H1 (cell line): ENCODE measurements around the gene CEP89. TPM values are rescaled to one million over a fixed set of nuclear protein-coding genes. Genes with fewer than 3 reads are reported as not detected.

Experiments used
- CTCF ChIA-PET: fragments of 300-600 bp; sonication (Branson Sonifier 250); formaldehyde crosslinking; loops from one replicate; lab custom pipeline; 2021; ENCODE audit not compliant: partially characterized antibody; lab: Charles Lee
- POLR2A ChIA-PET: fragments of 300-600 bp; sonication (Branson Sonifier 250); formaldehyde crosslinking; loops from one replicate; lab custom pipeline; 2021; ENCODE audit warnings: inconsistent platforms; ENCODE audit not compliant: partially characterized antibody; lab: Charles Lee
- DNase-seq, 2 experiments: peaks; one replicate each; pipeline versions ENCODE4 v3.0.0 to v3.0.0-alpha.2; 2010 to 2022; ENCODE audit warnings: low spot score in 2 of 2, low read depth in 1 of 2, mixed read lengths in 1 of 2
- FAIRE-seq: peaks from 2 replicates; lab custom pipeline; 2011; peaks lifted over from hg19 to GRCh38; lab: Jason Lieb, UNC
- H2AFZ ChIP-seq: 2 replicates; pipeline ENCODE4 v1.8.1; 2012; ENCODE audit warnings: low read length, inconsistent platforms
- H2AK5ac ChIP-seq: 2 replicates; pipeline ENCODE4 v1.6.1; 2013; ENCODE audit warnings: low read depth, low read length
- H2BK120ac ChIP-seq: replicated peaks from 2 replicates; pipeline ENCODE3; 2013; ENCODE audit warnings: low read depth, low read length, inconsistent platforms
- H2BK12ac ChIP-seq: 2 replicates; pipeline ENCODE4 v1.6.1; 2013; ENCODE audit warnings: low read depth, low read length
- H2BK15ac ChIP-seq: 2 replicates; pipeline ENCODE4 v1.6.1; 2013; ENCODE audit warnings: low read length
- H2BK20ac ChIP-seq: 2 replicates; pipeline ENCODE4 v1.6.1; 2013; ENCODE audit warnings: low read length
- H2BK5ac ChIP-seq: 2 replicates; pipeline ENCODE4 v1.6.1; 2013; ENCODE audit warnings: low read depth, low read length
- H3K14ac ChIP-seq: 2 replicates; pipeline ENCODE4 v1.6.1; 2013; ENCODE audit warnings: inconsistent platforms; ENCODE audit not compliant: insufficient read length
- H3K18ac ChIP-seq: 2 replicates; pipeline ENCODE4 v1.6.1; 2013; ENCODE audit warnings: low read length; ENCODE audit errors: extremely low read depth
- H3K23ac ChIP-seq: 2 replicates; pipeline ENCODE4 v1.6.1; 2013; ENCODE audit warnings: inconsistent platforms; ENCODE audit not compliant: insufficient read length
- H3K23me2 ChIP-seq: 2 replicates; pipeline ENCODE4 v1.6.1; 2013; ENCODE audit warnings: low read depth, low read length
- H3K27ac ChIP-seq: 2 replicates; pipeline ENCODE4 v1.6.1; 2011; ENCODE audit warnings: low read depth, low read length, inconsistent platforms
- H3K27me3 ChIP-seq, 4 experiments: replicated peaks in 1 of 4; 1 replicate in 1 of 4; 2 replicates in 3 of 4; pipeline versions ENCODE4 v1.6.1 to v1.8.1; 2011 to 2013; ENCODE audit warnings: low read length in 3 of 4, mild to moderate bottlenecking in 3 of 4, inconsistent platforms in 2 of 4, mixed read lengths in 2 of 4, moderate library complexity in 1 of 4; ENCODE audit not compliant: control insufficient read depth in 3 of 4, insufficient read depth in 3 of 4; ENCODE audit errors: extremely low read depth in 1 of 4
- H3K36me3 ChIP-seq, 4 experiments: 2 replicates each; pipeline versions ENCODE4 v1.6.1 to v1.8.1; 2011 to 2013; ENCODE audit warnings: mild to moderate bottlenecking in 4 of 4, low read length in 3 of 4, moderate library complexity in 2 of 4, control low read depth in 1 of 4, inconsistent platforms in 1 of 4; ENCODE audit not compliant: insufficient read depth in 4 of 4, control insufficient read depth in 2 of 4
- H3K4ac ChIP-seq: replicated peaks from 2 replicates; pipeline ENCODE3; 2013; ENCODE audit warnings: low read length, low read depth, mixed read lengths, inconsistent platforms; ENCODE audit not compliant: insufficient read length
- H3K4me1 ChIP-seq, 4 experiments: replicated peaks in 1 of 4; 1 replicate in 1 of 4; 2 replicates in 3 of 4; pipeline versions ENCODE4 v1.6.1 to v1.8.1; 2011 to 2013; ENCODE audit warnings: low read length in 3 of 4, inconsistent platforms in 2 of 4, mixed read lengths in 1 of 4; ENCODE audit not compliant: insufficient read depth in 4 of 4, control insufficient read depth in 3 of 4
- H3K4me2 ChIP-seq, 2 experiments: 2 replicates each; pipeline versions ENCODE4 v1.6.1 to v1.8.1; 2011 to 2013; ENCODE audit warnings: low read depth in 2 of 2, low read length in 2 of 2, control low read depth in 1 of 2, inconsistent platforms in 1 of 2, mild to moderate bottlenecking in 1 of 2; ENCODE audit not compliant: insufficient read depth in 1 of 2
- H3K4me3 ChIP-seq, 4 experiments: fragments of 200-600, 300-600 bp in 1 of 4; sonication (generic), shearing (Covaris generic), sonication (Bioruptor Twin) in 1 of 4; 2 replicates each; pipeline versions ENCODE4 v1.5.1 to v1.8.1; 2011 to 2016; ENCODE audit warnings: low read length in 4 of 4, low read depth in 3 of 4, control low read depth in 2 of 4, inconsistent platforms in 2 of 4, mild to moderate bottlenecking in 2 of 4, mixed read lengths in 1 of 4, moderate library complexity in 1 of 4; ENCODE audit not compliant: insufficient read depth in 2 of 4; ENCODE audit errors: extremely low read depth in 1 of 4
- H3K56ac ChIP-seq: replicated peaks from 2 replicates; pipeline ENCODE3; 2013; ENCODE audit warnings: low read depth, mild to moderate bottlenecking, mixed read lengths, low read length, inconsistent platforms; ENCODE audit not compliant: insufficient read length
- H3K79me1 ChIP-seq: 2 replicates; pipeline ENCODE4 v1.6.1; 2013; ENCODE audit warnings: low read depth, low read length, control low read depth
- H3K79me2 ChIP-seq, 2 experiments: 2 replicates each; pipeline versions ENCODE4 v1.6.1 to v1.8.1; 2012 to 2013; ENCODE audit warnings: low read length in 2 of 2, mild to moderate bottlenecking in 2 of 2, inconsistent platforms in 1 of 2; ENCODE audit not compliant: insufficient read depth in 2 of 2, control insufficient read depth in 1 of 2
- H3K9ac ChIP-seq, 4 experiments: replicated peaks in 1 of 4; 1 replicate in 1 of 4; 2 replicates in 3 of 4; pipeline versions ENCODE4 v1.6.1 to v1.8.1; 2011 to 2013; ENCODE audit warnings: low read depth in 3 of 4, low read length in 3 of 4, control low read depth in 2 of 4, mild to moderate bottlenecking in 2 of 4, moderate library complexity in 2 of 4, inconsistent platforms in 1 of 4; ENCODE audit errors: extremely low read depth in 1 of 4
- H3K9me3 ChIP-seq, 2 experiments: 2 replicates each; pipeline versions ENCODE4 v1.6.1 to v1.8.1; 2012 to 2013; ENCODE audit warnings: mild to moderate bottlenecking in 2 of 2, moderate library complexity in 2 of 2, control low read depth in 1 of 2, inconsistent platforms in 1 of 2, low read depth in 1 of 2, low read length in 1 of 2, mixed read lengths in 1 of 2; ENCODE audit not compliant: insufficient read depth in 2 of 2
- H4K20me1 ChIP-seq, 2 experiments: replicated peaks in 1 of 2; 2 replicates each; pipeline versions ENCODE3 to v1.8.1; 2011 to 2013; ENCODE audit warnings: inconsistent platforms in 2 of 2, low read length in 2 of 2, mild to moderate bottlenecking in 1 of 2; ENCODE audit not compliant: insufficient read depth in 2 of 2, control insufficient read depth in 1 of 2
- H4K5ac ChIP-seq: 2 replicates; pipeline ENCODE4 v1.6.1; 2013; ENCODE audit warnings: low read length, low read depth, mixed read lengths, inconsistent platforms; ENCODE audit not compliant: insufficient read length
- H4K8ac ChIP-seq: 2 replicates; pipeline ENCODE4 v1.8.0; 2013; ENCODE audit warnings: mild to moderate bottlenecking, moderate library complexity, low read length, inconsistent platforms; ENCODE audit not compliant: insufficient read depth; ENCODE audit errors: extremely low read depth
- H4K91ac ChIP-seq: replicated peaks from 2 replicates; pipeline ENCODE3; 2013; ENCODE audit warnings: low read length, mixed read lengths, inconsistent platforms; ENCODE audit not compliant: insufficient read length
- CHD1 ChIP-seq: IDR thresholded peaks from 2 replicates; pipeline ENCODE4 v1.6.1; 2012; ENCODE audit warnings: low read depth, low read length, improper control_type of control experiment
- RNF2 ChIP-seq: fragments of 200-900, 300-1000 bp; sonication (generic); IDR thresholded peaks from 2 replicates; pipeline ENCODE4 v1.7.1; 2016; ENCODE audit warnings: borderline replicate concordance, low read depth, mild to moderate bottlenecking, antibody characterized with exemption, low read length; ENCODE audit not compliant: poor library complexity, severe bottlenecking; ENCODE audit errors: missing control alignments
- SUZ12 ChIP-seq: fragments of 200-600 bp; sonication (generic); IDR thresholded peaks from 2 replicates; pipeline ENCODE4 v1.6.1; 2012; ENCODE audit warnings: mild to moderate bottlenecking, inconsistent platforms, low read length, moderate library complexity, mixed read lengths
- WGBS, 2 experiments: shearing (Covaris generic) in 1 of 2; methylation state at CpG; one replicate each; pipeline versions ENCODE4 v1.1.6 to v1.1.7; 2013 to 2015; ENCODE audit warnings: low lambda C conversion rate in 2 of 2, mixed read lengths in 2 of 2, inconsistent platforms in 1 of 2, low coverage in 1 of 2, missing lambda C conversion rate in 1 of 2; ENCODE audit not compliant: insufficient replicate concordance in 2 of 2, insufficient coverage in 1 of 2, insufficient read length in 1 of 2; ENCODE audit errors: extremely low coverage in 1 of 2, missing lambda C conversion rate in 1 of 2; 5-methylcytosine and 5-hydroxymethylcytosine counted together
- polyA plus RNA-seq, 7 experiments: library from polyadenylated mRNA; depleted of rRNA in 3 of 7; stranded (reverse) in 5 of 7; unstranded in 2 of 7; fragments of >200 nt in 5 of 7; fragments of 200-250 nt in 2 of 7; gene quantifications; 1 replicate in 5 of 7; 2 replicates in 1 of 7; 4 replicates in 1 of 7; pipeline versions ENCODE4 v1.2.1 to v1.2.3, GENCODE V29; 2011 to 2013; ENCODE audit warnings: missing spikeins in 2 of 7, mixed read lengths in 2 of 7
- total RNA-seq: library from RNA; stranded (reverse); fragmentation: NEBNext Ultra II Directional; extraction: Animal tissue kit (Norgen Biotek cat#: 25700); gene quantifications from 2 replicates; pipeline ENCODE4 v1.2.1, GENCODE V29; 2021

Gene CEP89
- total and polyA plus RNA-seq, 2 of the 8 experiments (the other 6 are each of a cell fraction or from before 2014, with no cell fraction given), result 23.0 to 23.6 TPM

- Histone ChIP-seq H4K91ac (no peak overlapping the region), H3K36me3 (no peaks in the 10 kb centered on the region), H3K79me1 (no peaks in the 10 kb centered on the region), H3K4me2 (no peak overlapping the region), H3K23me2 (no peaks in the 10 kb centered on the region), H2AK5ac (no peak overlapping the region), H4K8ac (no peak overlapping the region), H3K9ac (no peak overlapping the region), H2BK5ac (no peak overlapping the region), H4K20me1 (no peaks in the 10 kb centered on the region), H3K79me2 (no peaks in the 10 kb centered on the region), H3K23ac (no peak overlapping the region), H3K4ac (no peak overlapping the region), H3K27me3 (no peaks in the 10 kb centered on the region), H3K9me3 (no peaks in the 10 kb centered on the region), H3K4me3 (no peak overlapping the region), H4K5ac (no peak overlapping the region), H3K4me1 (no peaks in the 10 kb centered on the region), H3K56ac (no peak overlapping the region), H3K18ac (no peak overlapping the region), H2BK20ac (no peak overlapping the region), H3K14ac (no peak overlapping the region), H3K27ac (no peak overlapping the region), H2BK15ac (no peak overlapping the region), H2BK12ac (no peak overlapping the region), H2BK120ac (no peak overlapping the region), H2AFZ (no peak overlapping the region)
- CTCF ChIA-PET, result no interaction called here
- DNase-seq, result no peak
- POLR2A ChIA-PET, result no interaction called here
- TF ChIP-seq RNF2, result no peak
- no peak for TF ChIP-seq SUZ12
- no peak for TF ChIP-seq CHD1
- 91% methylated on average over 6 of the region's 6 CpGs; no CpG with 5 or more reads in 1 of the 2 experiments for WGBS, 2 experiments
- FAIRE-seq, result no peak
Measured at GRCh38 chr19:32852216-32852615, 119.5 kb downstream of the CEP89 start.
